Activated effector memory CD4-positive, alpha-beta T cell treated with anti-CD3 and anti-CD28 coated beads, Interleukin-2, amount 50 U/mL, for 16 hours (primary cell): ENCODE measurements around the gene STYK1.
"Not testable (repeated sequence)": the region's sequence is repeated elsewhere in the genome, so short reads cannot be mapped to it uniquely, and the experiment has no call there.

Source experiments
- DNase-seq: peaks from one replicate; pipeline ENCODE4 v3.0.0-alpha.2; 2020

STYK1 gene

GRCh38 chr12:10688042-10688441, 14.2 kb upstream of the STYK1 start:
- DNase-seq: no peak

GRCh38 chr12:10672231-10672868, 1.5 kb downstream of the STYK1 start:
- no peak for DNase-seq

GRCh38 chr12:10669533-10669932, 4.3 kb downstream of the STYK1 start:
- no peak for DNase-seq

- no peak for DNase-seq
Observed at GRCh38 chr12:10668526-10668925, 5.3 kb downstream of the STYK1 start.

- no peak for DNase-seq
Observed at GRCh38 chr12:10667581-10667980, 6.3 kb downstream of the STYK1 start.

GRCh38 chr12:10664499-10664898, 9.4 kb downstream of the STYK1 start:
- no peak for DNase-seq

- no peak for DNase-seq
Observed at GRCh38 chr12:10663869-10664268, 10.0 kb downstream of the STYK1 start.

GRCh38 chr12:10661338-10661737, 12.5 kb downstream of the STYK1 start:
- no peak for DNase-seq

- DNase-seq: no peak
Observed at GRCh38 chr12:10654003-10654402, 19.8 kb downstream of the STYK1 start.

GRCh38 chr12:10652192-10652591, 21.7 kb downstream of the STYK1 start:
- no peak for DNase-seq

GRCh38 chr12:10646576-10646975, 27.3 kb downstream of the STYK1 start:
- DNase-seq: not testable (repeated sequence)

- DNase-seq: no peak
Observed at GRCh38 chr12:10645910-10646309, 27.9 kb downstream of the STYK1 start.

- no peak for DNase-seq
Observed at GRCh38 chr12:10641735-10642500, 31.9 kb downstream of the STYK1 start.

GRCh38 chr12:10638728-10639127, 35.1 kb downstream of the STYK1 start:
- DNase-seq: no peak

GRCh38 chr12:10636611-10637010, 37.2 kb downstream of the STYK1 start:
- DNase-seq: no peak

GRCh38 chr12:10636124-10636523, 37.7 kb downstream of the STYK1 start:
- DNase-seq: no peak

- DNase-seq: no peak
Observed at GRCh38 chr12:10635306-10635705, 38.5 kb downstream of the STYK1 start.

- no peak for DNase-seq
Observed at GRCh38 chr12:10634427-10634826, 39.4 kb downstream of the STYK1 start.

GRCh38 chr12:10633541-10633940, 40.3 kb downstream of the STYK1 start:
- no peak for DNase-seq

GRCh38 chr12:10632226-10632625, 41.6 kb downstream of the STYK1 start:
- DNase-seq: no peak

- no peak for DNase-seq
Observed at GRCh38 chr12:10624605-10625004, 49.2 kb downstream of the STYK1 start.

- no peak for DNase-seq
Observed at GRCh38 chr12:10623131-10623530, 50.7 kb downstream of the STYK1 start.

GRCh38 chr12:10621278-10621677, 52.6 kb downstream of the STYK1 start:
- no peak for DNase-seq

- DNase-seq: no peak
Observed at GRCh38 chr12:10620078-10620779, 53.6 kb downstream of the STYK1 start.
